AG04450 (cell line): ENCODE measurements around the gene SIN3A. TPM values are rescaled to one million over a fixed set of nuclear protein-coding genes. Genes with fewer than 3 reads are reported as not detected.
"Not testable (repeated sequence)": the region's sequence is repeated elsewhere in the genome, so short reads cannot be mapped to it uniquely, and the experiment has no call there.

Experiments
- CTCF ChIA-PET: fragments of 300-600, 350-600 bp; formaldehyde crosslinking; extraction: SDS; loops from one replicate; lab custom pipeline; 2022; ENCODE audit warnings: antibody characterized with exemption, inconsistent platforms; lab: Charles Lee
- POLR2A ChIA-PET: fragments of 350-600 bp; formaldehyde crosslinking; extraction: SDS; loops from one replicate; lab custom pipeline; 2021; ENCODE audit warnings: antibody characterized with exemption, inconsistent platforms; lab: Yijun Ruan, JAX
- DNase-seq: peaks from one replicate; pipeline ENCODE4 v3.0.0-alpha.2; 2011; ENCODE audit warnings: low read depth, low spot score
- H3K27ac ChIP-seq: one replicate; pipeline ENCODE4 v1.5.1; 2012; ENCODE audit warnings: low read depth, low read length, control low read depth
- H3K27me3 ChIP-seq: one replicate; pipeline ENCODE4 v1.6.0; 2012; ENCODE audit warnings: low read length; ENCODE audit not compliant: control insufficient read depth, insufficient read depth
- H3K4me3 ChIP-seq: 2 replicates; pipeline ENCODE4 v1.5.1; 2011; ENCODE audit warnings: mild to moderate bottlenecking, low read depth, low read length, control low read depth
- H3K9me3 ChIP-seq: 2 replicates; pipeline ENCODE4 v1.5.1; 2012; ENCODE audit warnings: low read length; ENCODE audit not compliant: control insufficient read depth, insufficient read depth
- CTCF ChIP-seq: IDR thresholded peaks from 2 replicates; pipeline ENCODE4 v1.5.1; 2011; ENCODE audit warnings: low read depth, low read length, control low read depth, inconsistent platforms
- polyA plus RNA-seq: library from polyadenylated mRNA; depleted of rRNA; stranded (reverse); fragments of >200 nt; gene quantifications from 2 replicates; pipeline ENCODE4 v1.2.3, GENCODE V29; 2011

The SIN3A gene
- polyA plus RNA-seq, 1 experiment: 28.0 TPM

- H3K27me3 ChIP-seq: peaks cover 22% of the 10 kb centered on the region
- ChIA-PET CTCF (no interaction called here), POLR2A (interaction anchor here (0.5 to 2.4 kb wide), 2 partner anchors 18 to 697 kb away, joined by 3 to 10 read pairs; partner anchors contain the start of gene MAN2C1)
- no peak overlapping the region for H3K27ac ChIP-seq
- DNase-seq: no peak
- no peak overlapping the region for H3K4me3 ChIP-seq
- no peak for TF ChIP-seq CTCF
- H3K9me3 ChIP-seq: no peaks in the 10 kb centered on the region; the same call in 1 of the 2 replicates
Observed at GRCh38 chr15:75349851-75350588, 101.5 kb downstream of the SIN3A start.

- H3K27ac ChIP-seq, H3K4me3 ChIP-seq, DNase-seq, H3K9me3 ChIP-seq, CTCF ChIA-PET: not testable (repeated sequence)
- H3K27me3 ChIP-seq: peaks cover 22% of the 10 kb centered on the region
- POLR2A ChIA-PET: interaction anchor here (0.6 to 2.4 kb wide), 3 partner anchors 19 to 102 kb away, joined by 3 to 10 read pairs (median 4); partner anchors contain the start of genes MAN2C1 and SIN3A
Observed at GRCh38 chr15:75349351-75349669, 102.2 kb downstream of the SIN3A start.

- POLR2A ChIA-PET: interaction anchor here (0.6 to 2.4 kb wide), 4 partner anchors 15 to 103 kb away, joined by 3 to 10 read pairs (median 4); partner anchors contain the start of genes MAN2C1 and SIN3A
- peak overlapping the region; percentile 69 for H3K4me3 ChIP-seq
- peaks cover 22% of the 10 kb centered on the region for H3K27me3 ChIP-seq
- no peaks in the 10 kb centered on the region; the same call in 1 of the 2 replicates for H3K9me3 ChIP-seq
- H3K27ac ChIP-seq: no peak overlapping the region
- CTCF ChIA-PET: no interaction called here
- TF ChIP-seq CTCF: no peak
- DNase-seq: no peak
Observed at GRCh38 chr15:75348562-75349350, 102.7 kb downstream of the SIN3A start.

GRCh38 chr15:75348034-75348561 lies 103.4 kb downstream of the SIN3A start:
- DNase-seq: no peak
- Histone ChIP-seq H3K9me3 (no peaks in the 10 kb centered on the region; the same call in 1 of the 2 replicates), H3K27me3 (peaks cover 22% of the 10 kb centered on the region), H3K4me3 (peak overlapping the region; percentile 69), H3K27ac (no peak overlapping the region)
- CTCF ChIA-PET: no interaction called here
- TF ChIP-seq CTCF: no peak
- POLR2A ChIA-PET: interaction anchor here (0.6 to 2.4 kb wide), 4 partner anchors 11 to 104 kb away, joined by 3 to 10 read pairs (median 4); partner anchors contain the start of genes MAN2C1 and SIN3A

- H3K27me3 ChIP-seq: peaks cover 22% of the 10 kb centered on the region
- TF ChIP-seq CTCF: no peak
- ChIA-PET CTCF (no interaction called here), POLR2A (interaction anchor here (0.6 to 2.4 kb wide), 4 partner anchors 12 to 104 kb away, joined by 3 to 10 read pairs (median 4); partner anchors contain the start of genes MAN2C1 and SIN3A)
- DNase-seq: no peak
- no peaks in the 10 kb centered on the region; the same call in 1 of the 2 replicates for H3K9me3 ChIP-seq
- H3K4me3 ChIP-seq: peak overlapping the region; percentile 69
- no peak overlapping the region for H3K27ac ChIP-seq
Observed at GRCh38 chr15:75347222-75348033, 104.1 kb downstream of the SIN3A start.
